Measurements from ENCODE around the gene SRGAP3.

Gene SRGAP3

DNA sequence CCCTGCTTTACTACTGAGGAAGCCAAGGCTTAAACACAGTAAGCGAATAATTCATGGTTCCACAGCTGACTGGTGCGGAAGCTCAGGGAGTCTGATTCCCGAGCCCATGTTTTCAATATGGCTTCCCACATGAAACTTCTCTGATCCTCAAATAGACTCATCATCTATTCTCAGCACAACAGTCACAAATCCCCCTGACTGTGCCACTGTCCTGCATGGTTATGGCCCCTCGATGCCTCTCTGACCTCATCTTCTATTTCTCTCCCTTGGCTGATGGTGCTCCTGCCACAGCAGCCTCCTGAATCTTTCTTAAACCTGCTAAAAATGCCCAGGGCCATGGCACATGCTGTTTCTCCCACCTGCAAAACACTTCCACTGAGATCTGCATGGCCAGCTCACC lies 43.2 kb downstream of the SRGAP3 start:
- H3K4me3 ChIP-seq (ENCODE audit: control insufficient read depth, low read depth, low read length): no peak overlapping the region
- TF ChIP-seq, protein P1, sequence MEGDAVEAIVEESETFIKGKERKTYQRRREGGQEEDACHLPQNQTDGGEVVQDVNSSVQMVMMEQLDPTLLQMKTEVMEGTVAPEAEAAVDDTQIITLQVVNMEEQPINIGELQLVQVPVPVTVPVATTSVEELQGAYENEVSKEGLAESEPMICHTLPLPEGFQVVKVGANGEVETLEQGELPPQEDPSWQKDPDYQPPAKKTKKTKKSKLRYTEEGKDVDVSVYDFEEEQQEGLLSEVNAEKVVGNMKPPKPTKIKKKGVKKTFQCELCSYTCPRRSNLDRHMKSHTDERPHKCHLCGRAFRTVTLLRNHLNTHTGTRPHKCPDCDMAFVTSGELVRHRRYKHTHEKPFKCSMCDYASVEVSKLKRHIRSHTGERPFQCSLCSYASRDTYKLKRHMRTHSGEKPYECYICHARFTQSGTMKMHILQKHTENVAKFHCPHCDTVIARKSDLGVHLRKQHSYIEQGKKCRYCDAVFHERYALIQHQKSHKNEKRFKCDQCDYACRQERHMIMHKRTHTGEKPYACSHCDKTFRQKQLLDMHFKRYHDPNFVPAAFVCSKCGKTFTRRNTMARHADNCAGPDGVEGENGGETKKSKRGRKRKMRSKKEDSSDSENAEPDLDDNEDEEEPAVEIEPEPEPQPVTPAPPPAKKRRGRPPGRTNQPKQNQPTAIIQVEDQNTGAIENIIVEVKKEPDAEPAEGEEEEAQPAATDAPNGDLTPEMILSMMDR (IDR thresholded peaks at IDR 0.05; ENCODE audit: control insufficient read depth, insufficient read depth, low read depth, low read length, missing control alignments): no peak
- no peak for DNase-seq (ENCODE audit: low read depth)

DNA sequence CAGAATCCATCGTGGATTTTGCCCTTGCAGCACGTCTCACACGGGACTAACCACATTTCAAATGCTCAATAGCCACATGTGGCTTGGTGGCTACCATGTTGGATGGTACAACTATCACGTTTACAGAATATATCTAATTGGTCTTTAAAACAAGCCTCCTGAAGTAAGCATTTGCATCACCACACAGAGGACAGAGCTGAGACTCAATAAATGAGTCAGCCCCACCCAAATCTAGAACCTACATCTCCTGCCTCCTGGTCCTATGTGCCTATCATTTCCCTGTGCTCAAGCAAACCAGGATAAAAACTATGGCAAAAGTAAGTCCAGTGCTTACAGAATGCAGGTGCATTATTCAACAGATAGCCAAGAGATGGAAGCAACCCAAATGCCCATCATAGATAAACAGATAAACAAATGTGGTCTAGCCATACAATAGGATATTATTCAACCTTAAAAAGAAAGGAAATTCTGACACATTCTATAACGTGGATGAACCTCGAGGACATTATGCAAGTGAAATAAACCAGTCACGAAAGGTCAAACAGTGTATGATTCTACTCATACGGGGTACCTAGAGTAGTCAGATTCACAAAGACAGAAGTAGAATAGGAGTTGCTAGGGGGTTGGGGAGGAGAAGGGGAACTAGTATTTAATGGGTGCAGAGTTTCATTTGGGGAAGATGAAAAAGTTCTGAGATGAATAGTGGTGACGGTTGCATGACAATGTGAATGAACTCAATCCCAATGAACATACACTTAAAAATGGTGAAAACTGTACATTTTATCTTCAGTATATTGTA lies 43.9 kb downstream of the SRGAP3 start:
- TF ChIP-seq, protein P1 (IDR thresholded peaks at IDR 0.05; ENCODE audit: control insufficient read depth, insufficient read depth, low read depth, low read length, missing control alignments): no peak
- no peak for DNase-seq (ENCODE audit: low read depth)
- H3K4me3 ChIP-seq (ENCODE audit: control insufficient read depth, low read depth, low read length): no peak overlapping the region

DNA sequence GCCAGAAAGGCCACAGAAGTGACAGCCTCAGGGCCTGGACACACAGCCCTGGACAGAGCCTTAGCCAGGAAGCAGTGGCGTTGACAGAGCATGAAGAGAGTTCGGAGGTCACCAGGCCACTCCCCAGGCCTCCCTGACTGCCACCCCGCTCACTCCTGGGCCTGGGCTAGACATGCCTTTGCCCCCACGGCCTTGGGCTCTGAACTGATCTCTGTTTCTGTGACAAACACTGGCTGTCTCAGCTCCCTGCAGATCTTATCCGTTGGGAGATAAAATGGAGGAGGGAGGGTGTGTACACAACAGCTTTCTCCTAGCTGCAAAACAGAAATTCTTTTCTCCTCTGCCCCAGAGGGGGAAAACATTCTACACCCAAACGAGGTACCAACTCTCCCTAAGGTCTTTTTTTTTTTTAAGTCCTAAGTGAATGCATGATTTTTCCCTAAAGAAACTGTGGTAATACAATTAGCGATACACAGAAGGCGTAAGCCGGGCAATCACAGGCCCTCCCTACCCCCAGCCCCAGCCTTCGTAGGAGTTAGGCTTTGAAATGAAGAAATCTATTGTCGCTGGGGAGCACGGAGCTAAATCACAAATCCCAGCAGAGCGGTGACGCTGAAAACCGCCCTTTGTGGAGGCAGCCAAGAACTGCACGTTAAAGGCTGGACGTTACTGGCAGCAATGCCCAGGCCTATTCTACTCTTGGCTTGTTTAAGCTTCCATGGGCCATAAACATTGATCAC lies 45.0 kb downstream of the SRGAP3 start:
- no peak for DNase-seq (ENCODE audit: low read depth)
- TF ChIP-seq, protein P1 (IDR thresholded peaks at IDR 0.05; ENCODE audit: control insufficient read depth, insufficient read depth, low read depth, low read length, missing control alignments): no peak
- H3K4me3 ChIP-seq (ENCODE audit: control insufficient read depth, low read depth, low read length): no peak overlapping the region

DNA sequence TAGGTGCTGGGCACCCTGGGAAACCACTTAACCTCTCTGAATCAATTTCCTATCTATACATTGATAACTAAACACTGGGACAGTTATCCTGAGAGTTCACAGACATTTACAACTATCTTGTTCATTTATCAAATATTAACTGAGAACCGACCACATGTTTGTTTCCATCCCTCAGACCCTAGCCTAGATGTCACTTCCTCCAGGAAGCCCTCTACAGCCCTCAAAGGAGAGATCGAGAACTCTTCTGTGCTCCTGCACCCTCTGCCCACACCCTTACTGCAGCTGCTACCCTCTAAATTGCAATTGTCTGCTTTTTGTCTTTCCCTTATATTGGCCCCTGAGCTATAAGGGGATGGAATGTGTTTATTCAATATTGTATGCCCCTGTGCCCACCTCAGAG lies 46.1 kb downstream of the SRGAP3 start:
- TF ChIP-seq, protein P1 (IDR thresholded peaks at IDR 0.05; ENCODE audit: control insufficient read depth, insufficient read depth, low read depth, low read length, missing control alignments): no peak
- no peak overlapping the region for H3K4me3 ChIP-seq (ENCODE audit: control insufficient read depth, low read depth, low read length)
- no peak for DNase-seq (ENCODE audit: low read depth)

DNA sequence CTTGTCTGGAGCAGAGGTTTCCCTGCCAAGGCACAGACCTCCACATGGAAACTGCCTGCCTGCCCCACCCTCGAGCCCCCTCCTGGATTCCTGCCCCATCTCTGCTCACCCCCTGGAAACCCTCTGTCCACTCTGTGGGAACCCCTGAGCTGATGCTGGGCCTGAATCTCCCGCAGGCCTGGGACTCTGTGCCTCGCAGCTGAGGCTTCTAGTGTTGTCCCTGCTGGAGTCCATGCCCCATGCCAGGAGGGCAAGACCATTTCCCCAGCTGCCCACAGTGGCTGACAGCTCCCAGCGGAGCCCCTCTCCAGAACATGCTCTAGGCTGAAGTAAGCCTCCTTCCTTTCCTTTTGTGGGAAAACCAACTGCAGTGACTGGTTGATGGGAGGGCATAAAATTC lies 46.9 kb downstream of the SRGAP3 start:
- no peak for DNase-seq (ENCODE audit: low read depth)
- TF ChIP-seq, protein P1 (IDR thresholded peaks at IDR 0.05; ENCODE audit: control insufficient read depth, insufficient read depth, low read depth, low read length, missing control alignments): no peak
- no peak overlapping the region for H3K4me3 ChIP-seq (ENCODE audit: control insufficient read depth, low read depth, low read length)

DNA sequence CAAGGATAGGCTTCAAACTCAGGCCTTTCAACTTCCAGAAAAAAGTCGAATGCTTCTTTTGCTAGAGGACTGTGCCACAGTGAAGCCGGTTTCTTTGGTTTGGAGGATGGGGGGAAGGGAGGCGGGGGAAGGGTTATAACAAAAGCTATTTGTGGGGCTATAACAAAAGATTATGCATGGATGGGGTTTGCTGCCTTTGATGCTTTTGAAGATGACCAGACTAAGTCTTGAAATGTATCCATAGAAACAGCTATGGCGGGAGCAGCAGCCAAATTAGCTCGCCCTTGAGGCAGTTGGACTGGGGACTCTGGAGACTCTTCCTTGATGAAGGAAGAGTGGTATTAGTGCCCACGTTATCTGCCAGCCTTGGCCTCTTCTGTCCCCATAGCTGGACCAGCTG lies 47.5 kb downstream of the SRGAP3 start:
- TF ChIP-seq, protein P1 (IDR thresholded peaks at IDR 0.05; ENCODE audit: control insufficient read depth, insufficient read depth, low read depth, low read length, missing control alignments): no peak
- no peak for DNase-seq (ENCODE audit: low read depth)
- no peak overlapping the region for H3K4me3 ChIP-seq (ENCODE audit: control insufficient read depth, low read depth, low read length)
